IMR-90 (cell line): ENCODE results near the gene APIP.

Source experiments
- BHLHE40 ChIP-seq: fragments of 150-350 bp; IDR thresholded peaks from 2 replicates; pipeline ENCODE4 v1.6.1; 2016; ENCODE audit warnings: mild to moderate bottlenecking, low read depth, low read length
- CHD1 ChIP-seq: IDR thresholded peaks from 2 replicates; pipeline ENCODE4 v1.6.1; 2012; ENCODE audit warnings: low read depth, low read length, improper control_type of control experiment
- CTCF ChIP-seq: conservative IDR thresholded peaks from 2 replicates; pipeline ENCODE4 v1.5.1; 2012; ENCODE audit warnings: mild to moderate bottlenecking, low read depth, low read length, improper control_type of control experiment
- POLR2A ChIP-seq: IDR thresholded peaks from 2 replicates; pipeline ENCODE4 v1.6.1; 2012; ENCODE audit warnings: mild to moderate bottlenecking, low read depth, low read length
- RAD21 ChIP-seq: IDR thresholded peaks from 2 replicates; pipeline ENCODE4 v1.6.1; 2012; ENCODE audit warnings: low read length, improper control_type of control experiment
- USF2 ChIP-seq: fragments of 150-350 bp; IDR thresholded peaks from 2 replicates; pipeline ENCODE4 v1.6.1; 2017; ENCODE audit warnings: mild to moderate bottlenecking, antibody characterized with exemption, low read length, low read depth

GRCh38 chr11:34926831-34927132, 10.6 kb upstream of the APIP start:
- TF ChIP-seq CTCF (no peak), RAD21 (no peak), CHD1 (no peak), POLR2A (no peak), BHLHE40 (no peak), USF2 (no peak)
